Amniotic epithelial cell (primary cell): ENCODE data around the gene EZH2.

Experiments
- DNase-seq: peaks from one replicate; pipeline ENCODE4 v3.0.0-alpha.2; 2010; ENCODE audit warnings: low read depth

The EZH2 gene

DNA sequence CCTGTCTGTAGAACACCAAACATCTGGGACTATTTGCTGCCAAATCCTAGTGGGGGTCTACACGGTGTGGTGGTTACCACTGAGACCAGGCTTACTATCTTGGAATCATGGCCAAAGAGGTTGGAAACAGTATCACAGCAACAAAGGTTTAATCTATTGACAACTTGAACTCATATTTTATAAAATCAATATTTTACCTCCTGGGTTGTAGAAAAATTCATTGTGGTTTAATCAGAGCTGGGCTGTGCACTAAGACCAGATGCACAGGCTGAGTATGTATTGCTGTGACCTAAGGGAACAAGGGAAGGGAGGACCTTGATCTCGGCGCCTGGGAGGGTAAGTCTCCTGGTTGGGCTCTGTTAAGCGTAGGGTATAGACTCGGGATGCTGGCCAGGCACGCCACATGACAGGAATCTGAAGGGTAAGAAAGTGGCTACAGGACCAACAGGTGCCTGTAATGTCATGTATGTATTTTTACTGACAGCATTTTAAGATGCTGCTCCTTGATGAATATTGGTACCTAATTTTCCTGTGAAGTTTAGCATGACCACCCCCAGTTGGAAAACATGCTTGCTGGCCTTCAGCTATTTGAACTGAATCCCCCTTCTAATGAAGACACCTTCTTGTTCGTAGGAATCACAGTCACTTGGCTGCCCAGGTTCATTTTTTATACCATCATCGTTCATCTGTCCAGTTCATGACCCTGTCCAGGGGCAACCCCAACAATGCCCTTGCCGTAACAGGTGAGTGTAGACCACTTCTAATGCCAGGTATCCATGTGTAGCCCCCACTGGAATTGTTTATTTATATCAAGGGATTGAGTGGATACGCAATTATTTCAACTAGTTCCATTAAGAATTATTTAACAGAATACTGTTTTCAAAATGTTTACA, 79.5 kb downstream of the EZH2 start:
- no peak for DNase-seq

DNA sequence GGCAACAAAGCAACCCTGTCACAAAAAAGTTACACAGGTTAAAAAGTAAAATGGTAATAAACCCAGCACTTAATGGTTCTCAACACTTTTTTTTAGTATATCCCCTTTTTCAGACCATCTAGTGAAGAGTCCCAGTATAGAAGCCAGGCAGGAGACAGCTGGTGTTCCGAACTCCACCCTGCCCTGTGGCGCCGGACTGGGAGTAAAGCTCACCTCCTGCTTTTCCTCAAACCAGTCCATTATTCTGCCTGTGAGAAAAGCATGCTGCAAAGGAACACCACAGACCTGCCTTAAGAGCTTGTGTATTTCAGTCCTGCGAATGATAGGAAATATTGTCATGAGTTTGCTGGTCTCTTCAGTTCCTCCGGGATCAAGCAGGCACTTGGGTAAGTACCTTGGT, 81.0 kb downstream of the EZH2 start:
- DNase-seq: no peak

- DNase-seq: no peak
Measured at GRCh38 chr7:148802101-148802493, 82.0 kb downstream of the EZH2 start.

DNA sequence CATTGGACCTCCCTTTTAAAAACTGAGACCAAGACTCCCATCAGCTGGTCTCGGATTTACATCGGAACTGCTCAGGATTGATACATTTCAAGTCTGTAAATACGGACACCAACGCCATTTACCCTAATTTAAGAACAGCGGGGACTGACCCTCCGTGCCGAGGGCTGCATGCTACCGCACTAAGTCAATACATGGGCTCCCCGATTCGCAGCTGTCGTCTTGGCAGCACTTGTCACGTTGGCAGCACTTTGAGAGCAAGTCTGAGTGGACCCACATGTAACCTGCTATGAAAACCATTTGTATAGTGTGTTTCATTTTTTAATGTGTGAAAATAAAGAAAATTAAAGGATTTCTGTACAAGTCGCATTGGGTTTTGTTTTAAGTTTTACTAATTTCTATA, 83.4 kb downstream of the EZH2 start:
- DNase-seq: no peak

DNA sequence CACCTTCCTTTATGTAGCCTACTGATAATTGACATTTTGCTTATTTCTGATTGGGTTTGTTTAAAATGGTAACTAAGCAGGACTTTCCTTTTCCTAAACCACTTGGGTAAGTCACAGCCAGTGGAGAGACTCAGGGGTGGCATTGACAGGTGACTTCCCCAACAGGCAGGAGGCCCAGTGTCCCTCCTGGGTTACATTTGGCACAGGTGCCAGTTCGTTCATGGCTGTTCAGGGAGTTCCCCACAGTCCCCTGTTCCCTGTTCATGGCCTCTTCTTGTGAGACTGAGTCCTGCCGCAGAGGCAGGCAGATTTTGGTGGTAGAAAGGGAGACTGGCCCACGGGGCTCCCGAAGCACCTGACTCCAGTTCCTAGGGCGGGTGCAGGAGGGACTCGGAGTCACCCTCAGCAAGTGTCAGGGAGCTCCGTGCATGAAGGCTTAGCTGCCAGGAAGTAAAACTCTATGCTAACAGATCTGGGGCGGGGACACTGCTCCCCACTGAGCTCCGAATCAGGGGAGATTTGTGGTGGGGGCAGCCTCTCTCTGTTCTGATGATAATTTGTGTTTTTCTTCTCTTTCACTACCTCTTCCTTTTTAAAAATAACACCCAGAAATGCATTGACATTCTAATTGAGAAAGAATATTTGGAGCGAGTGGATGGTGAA, 84.1 kb downstream of the EZH2 start:
- no peak for DNase-seq

DNA sequence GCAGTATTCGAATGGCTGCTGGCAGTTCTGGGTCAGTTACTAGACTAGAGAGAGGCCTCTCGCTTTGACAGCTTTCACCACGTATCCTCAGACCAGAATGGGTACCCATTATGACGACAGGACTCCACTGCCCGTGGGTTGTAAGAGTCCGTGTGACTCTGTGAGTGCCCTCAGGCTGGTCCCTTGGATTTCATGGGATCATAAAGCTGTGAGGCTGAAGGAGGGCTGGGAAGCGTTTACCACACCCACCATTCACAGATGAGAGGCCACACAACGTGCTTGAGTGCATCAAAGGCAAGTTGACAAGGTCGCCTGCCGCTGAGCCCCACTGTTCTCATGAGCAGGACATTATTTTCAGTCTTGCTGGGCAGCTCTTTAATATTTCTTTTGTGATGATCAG, 87.2 kb downstream of the EZH2 start:
- no peak for DNase-seq

DNA sequence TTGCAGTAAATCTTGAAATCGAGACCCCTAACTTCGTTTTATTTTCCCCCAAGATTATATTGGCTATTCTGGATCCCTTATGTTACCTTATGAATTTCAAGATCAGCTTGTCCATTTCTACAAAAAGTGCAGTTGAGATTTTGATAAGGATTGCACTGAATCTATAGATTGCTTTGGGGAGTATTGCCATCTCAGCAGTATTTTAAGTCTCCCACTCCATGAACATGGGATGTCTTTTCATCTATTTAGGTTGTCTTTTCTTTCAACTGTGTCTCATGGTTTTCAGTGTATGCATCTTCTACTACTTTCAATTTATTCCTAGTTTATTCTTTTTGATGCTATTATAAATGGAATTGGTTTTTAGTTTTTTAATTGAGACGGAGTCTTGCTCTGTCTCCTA, 89.6 kb downstream of the EZH2 start:
- DNase-seq: no peak

GRCh38 chr7:148793590-148793989, 90.5 kb downstream of the EZH2 start:
- no peak for DNase-seq

DNA sequence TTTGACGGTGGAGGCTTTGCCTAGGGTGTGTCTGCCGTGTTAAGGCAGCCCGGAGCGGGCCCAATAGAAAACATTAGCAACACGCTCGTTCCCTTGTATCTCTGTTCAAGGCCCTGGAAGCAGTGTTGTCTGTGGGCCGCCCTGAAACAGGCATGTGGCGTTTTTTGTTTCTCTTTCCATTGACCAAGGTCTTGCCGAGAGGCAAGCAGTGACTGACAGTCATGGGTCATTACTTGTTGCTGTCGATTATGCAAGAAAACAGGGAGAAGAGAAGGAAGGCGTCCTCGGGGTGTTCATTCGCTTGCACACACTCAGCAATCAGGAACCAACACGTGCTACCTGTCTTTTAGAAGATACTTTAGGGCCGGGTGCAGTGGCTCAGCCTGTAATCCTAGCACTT, 92.5 kb downstream of the EZH2 start:
- no peak for DNase-seq

DNA sequence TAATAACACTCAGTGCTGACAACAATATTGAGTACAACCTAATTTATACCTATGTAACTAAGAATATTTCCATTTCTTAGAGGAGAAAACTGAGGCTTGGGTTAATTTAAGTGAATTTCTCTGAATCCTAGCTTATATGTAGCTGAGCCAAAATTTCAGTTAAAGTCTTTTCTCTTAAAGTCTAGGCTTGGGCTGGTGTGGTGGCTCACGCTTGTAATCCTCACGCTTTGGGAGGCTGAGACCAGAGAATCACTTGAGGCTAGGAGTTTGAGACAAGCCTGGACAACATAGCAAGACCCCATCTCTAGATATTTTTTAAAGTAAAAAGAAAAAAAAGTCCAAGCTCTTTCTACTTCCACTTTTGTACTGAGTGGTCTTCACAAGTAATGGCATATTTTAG, 93.2 kb downstream of the EZH2 start:
- DNase-seq: no peak

DNA sequence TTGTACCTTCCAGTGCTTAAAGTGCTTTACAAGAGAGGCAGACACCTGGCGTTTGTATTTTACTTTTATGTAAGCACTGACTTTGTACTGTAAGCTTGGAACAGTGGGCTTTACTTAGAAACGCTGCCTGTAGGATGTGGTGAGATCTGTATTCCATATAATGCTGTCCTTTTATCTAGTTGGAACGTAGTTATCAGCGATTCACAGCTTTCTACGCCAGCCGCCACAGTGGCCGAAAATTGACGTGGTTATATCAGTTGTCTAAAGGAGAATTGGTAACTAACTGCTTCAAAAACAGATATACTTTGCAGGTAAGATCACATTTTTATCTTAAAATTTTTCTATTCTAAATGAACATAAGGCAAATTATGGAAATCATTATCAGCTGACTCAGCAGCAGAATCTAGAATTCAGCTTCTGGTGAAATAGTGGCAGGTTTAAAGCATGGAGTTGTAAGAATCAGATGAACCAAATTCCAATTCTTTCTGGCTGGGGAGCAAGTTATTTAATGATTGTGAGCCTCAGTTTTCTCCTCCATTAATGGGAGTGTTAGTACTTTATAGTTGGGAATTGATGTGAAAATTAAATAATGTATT, 93.9 kb downstream of the EZH2 start:
- no peak for DNase-seq

GRCh38 chr7:148789220-148789619, 94.9 kb downstream of the EZH2 start:
- no peak for DNase-seq

- DNase-seq: no peak
Measured at GRCh38 chr7:148787571-148788295, 96.4 kb downstream of the EZH2 start.

- no peak for DNase-seq
Measured at GRCh38 chr7:148783801-148784527, 100.1 kb downstream of the EZH2 start.

GRCh38 chr7:148782757-148783456, 101.2 kb downstream of the EZH2 start:
- DNase-seq: no peak

DNA sequence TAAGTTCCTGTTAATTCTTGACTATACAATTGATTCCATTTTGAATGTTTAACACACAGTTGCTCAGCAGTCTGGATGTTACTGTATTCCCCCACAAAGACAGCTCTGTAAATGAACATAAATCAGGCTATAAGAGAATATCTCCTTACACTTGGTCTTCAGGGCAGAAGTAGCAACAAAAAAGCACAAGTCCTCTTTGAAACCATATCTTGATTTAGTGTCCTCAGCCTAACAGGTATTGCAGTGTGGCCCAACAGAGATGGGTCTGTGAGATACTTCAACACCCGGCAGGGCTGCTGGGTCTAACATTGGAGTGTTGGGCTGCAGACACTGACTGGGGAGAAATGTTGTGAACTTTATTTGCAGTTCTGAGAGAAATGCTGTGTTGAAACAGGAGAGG, 109.6 kb downstream of the EZH2 start:
- DNase-seq: no peak

- DNase-seq: no peak
Measured at GRCh38 chr7:148773334-148773733, 110.8 kb downstream of the EZH2 start.

GRCh38 chr7:148772297-148773089, 111.6 kb downstream of the EZH2 start:
- DNase-seq: peak; percentile 91

DNA sequence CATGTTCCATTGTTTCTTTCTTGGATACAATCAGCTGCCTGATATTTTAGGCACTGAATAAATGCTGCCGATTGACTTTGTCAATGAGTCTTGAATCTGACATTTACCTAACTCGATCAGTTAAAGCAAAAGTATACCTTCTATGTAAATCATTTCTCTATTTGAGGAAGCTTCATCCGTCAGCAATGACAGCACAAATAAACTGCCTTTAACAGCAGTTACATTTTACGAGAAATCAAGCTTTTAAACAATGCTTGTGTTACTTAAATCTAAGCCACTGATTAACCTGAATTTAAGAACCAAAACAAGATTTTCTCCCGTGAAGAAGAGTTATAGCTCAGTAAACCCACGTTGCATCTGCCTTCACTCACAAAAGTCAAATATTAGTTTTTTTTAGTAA, 114.1 kb downstream of the EZH2 start:
- DNase-seq: no peak

GRCh38 chr7:148763622-148764021, 120.5 kb downstream of the EZH2 start:
- peak; percentile 80 for DNase-seq
